ENCODE results near the gene TCEAL9.
"Not testable (repeated sequence)": the region's sequence is repeated elsewhere in the genome, so short reads cannot be mapped to it uniquely, and the experiment has no call there.

Gene TCEAL9

DNA sequence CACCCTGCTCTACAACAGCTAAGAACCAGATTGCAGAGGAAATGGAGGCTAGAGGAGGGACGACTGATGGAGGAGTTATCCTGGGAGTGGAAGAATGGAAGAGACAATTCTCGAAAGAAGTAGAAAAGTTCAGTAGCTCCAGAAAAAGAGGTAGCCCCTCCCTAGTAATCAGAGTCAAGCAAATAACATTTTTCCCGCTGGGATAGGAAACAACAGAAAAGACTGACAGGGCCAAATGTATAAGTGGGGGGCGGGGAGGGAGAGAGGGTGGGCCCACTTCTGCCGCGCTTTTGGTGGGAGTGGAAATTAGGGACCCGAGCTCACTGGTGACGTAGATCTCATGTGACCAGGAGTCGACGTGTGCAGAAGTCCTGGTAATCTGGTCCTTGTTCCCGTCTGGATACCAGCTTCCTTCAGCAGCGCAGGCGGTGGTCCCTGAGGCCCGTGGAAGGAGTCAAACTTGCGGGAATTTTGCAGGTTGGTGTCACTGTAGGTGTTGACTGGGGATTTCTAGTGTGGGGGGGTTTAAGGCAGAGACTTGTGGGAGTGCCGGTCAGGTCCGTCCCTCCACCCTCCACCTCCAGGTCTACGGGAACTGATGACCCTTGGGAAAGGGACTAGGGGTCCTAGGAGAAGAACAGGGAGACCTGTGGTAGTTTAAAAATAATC is at the start of gene TCEAL9:
TCEAL9 (plus strand) TSS at position 377 of the 669 bp plus-strand sequence. CDS start 1,179 bp downstream, outside the sequence.
- DNase-seq, result peak; percentile 46

DNA sequence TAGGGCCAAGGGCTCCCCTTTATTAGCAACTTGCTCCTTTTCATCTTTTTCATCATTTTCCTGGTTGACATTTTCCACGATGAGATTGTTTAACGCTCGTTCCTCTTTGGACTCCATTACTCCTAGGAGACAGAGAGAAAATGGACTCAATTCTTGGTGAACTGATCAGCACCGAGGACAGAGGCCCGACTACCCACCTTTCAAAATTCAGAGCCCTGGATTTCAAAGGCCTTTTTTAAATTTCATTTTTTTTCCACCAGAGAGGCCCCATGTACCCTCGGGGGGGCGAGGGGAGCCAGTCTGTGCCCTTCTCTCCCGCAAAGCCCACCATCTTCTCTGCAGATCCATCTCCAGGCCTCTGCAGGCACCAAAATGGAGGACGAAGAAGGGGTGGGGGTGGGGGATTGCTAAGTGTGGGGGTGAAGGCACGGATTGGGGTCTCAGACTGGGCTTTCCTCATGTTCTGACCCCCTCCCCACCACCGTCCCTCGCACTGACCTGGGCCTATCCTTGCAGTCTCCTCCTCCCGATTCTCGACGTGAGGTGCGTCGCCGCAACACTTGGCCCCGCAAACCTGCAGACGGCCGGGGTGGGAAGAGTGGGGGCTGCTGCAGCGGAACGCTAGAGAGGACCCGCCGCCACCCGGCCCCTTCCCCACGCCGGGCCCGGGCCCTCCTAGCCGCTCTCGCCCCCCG is 46.3 kb upstream of the TCEAL9 start:
- no peak for DNase-seq

GRCh38 chrX:103310555-103311398 is 45.5 kb upstream of the TCEAL9 start, which contains the start of gene BEX2:
Gene BEX2, minus strand, starts transcription at chrX:103310990. Its CDS starts 1,014 bp downstream, at chrX:103309976.
- DNase-seq, result peak; percentile 82

DNA sequence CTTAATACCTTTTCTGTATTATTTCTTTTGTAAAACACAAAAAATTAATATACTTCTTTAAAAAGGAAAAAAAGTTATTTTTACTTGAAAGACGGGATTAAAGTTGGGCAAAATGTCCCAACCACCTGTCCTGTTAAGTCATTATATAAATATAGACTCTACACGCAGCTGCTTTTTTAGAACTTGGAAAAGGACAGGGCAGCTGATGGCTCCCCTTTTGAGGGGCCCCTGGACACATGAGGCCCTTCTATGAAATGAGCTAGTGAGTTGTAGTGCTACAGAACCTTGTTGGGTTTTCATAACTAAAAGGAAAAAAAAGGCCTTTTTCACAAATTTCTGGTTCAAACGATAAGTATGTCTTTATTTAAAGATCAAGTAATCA is 44.9 kb upstream of the TCEAL9 start:
- DNase-seq, result no peak

DNA sequence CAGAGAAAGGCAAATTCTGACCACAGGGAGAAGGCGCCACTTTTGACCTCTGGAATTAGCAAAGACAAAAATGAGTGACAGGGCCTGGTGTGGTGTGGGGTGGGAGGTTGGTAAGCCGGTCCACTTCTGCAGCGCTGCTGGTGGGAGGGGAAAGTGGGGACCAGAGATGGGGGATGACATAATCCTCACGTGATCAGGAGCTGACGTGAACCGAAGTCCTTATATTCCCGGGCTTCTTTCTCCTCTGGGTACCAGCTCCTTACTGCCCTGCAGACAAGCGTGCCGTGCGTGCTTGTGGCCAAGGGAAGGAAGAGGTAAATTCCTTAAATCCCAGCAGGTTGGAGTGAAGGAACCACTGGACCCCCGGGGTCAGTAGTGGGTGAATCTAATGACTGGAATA is 26.3 kb upstream of the TCEAL9 start, which contains the start of gene TCEAL7:
TCEAL7 (plus strand) TSS at position 249 of the 400 bp plus-strand sequence. CDS start 1,165 bp downstream, outside the sequence.
- DNase-seq, result no peak

DNA sequence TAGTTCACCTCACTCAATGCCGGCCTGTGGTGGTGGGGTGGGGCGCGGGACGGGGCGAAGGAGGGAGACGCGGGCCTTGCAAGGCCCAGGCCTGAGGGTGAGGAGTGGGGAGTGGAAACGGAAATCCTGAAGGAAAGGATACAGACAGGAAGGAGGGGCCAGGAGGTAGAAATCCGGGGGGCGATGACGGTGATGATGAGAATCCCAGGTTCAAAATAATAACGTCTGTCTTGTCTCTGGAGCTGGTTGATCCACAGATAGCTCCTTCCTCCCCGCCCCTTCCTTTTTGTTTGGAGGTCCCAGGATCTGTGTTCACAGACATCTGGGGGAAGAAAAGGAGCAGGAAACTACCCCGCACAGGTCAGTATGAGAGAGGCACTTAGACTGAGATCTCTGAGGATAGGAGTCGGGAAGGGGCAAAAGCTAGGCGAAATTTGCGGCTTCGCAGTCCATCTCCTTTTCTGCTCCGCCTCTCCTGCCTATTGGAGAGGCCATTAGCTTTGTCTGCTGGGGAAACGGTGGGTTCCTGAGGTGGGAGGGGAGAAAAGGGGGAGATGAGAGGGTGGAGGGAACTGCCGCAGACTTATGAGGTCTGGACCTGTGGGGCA is 25.5 kb upstream of the TCEAL9 start:
- DNase-seq, result no peak

DNA sequence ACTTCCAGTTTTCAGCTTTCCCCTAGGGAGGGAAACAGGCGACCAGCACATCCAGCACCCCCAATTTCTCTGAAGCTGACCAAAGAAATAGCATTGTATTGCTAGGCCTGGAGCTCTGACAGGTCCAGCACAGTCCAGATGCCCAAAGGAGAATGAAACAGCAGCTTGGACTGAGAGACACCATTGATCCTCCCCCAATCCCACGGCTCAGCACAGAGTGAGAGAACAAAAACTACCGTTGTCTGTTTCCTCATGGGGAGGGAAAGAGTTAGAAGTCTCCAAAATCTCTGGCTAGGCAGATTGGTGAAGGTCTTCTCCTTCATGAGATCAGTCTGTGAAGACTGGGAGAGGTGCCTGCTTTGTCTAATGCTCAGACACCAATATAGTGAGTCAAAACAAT is 17.6 kb upstream of the TCEAL9 start:
- DNase-seq, result no peak

DNA sequence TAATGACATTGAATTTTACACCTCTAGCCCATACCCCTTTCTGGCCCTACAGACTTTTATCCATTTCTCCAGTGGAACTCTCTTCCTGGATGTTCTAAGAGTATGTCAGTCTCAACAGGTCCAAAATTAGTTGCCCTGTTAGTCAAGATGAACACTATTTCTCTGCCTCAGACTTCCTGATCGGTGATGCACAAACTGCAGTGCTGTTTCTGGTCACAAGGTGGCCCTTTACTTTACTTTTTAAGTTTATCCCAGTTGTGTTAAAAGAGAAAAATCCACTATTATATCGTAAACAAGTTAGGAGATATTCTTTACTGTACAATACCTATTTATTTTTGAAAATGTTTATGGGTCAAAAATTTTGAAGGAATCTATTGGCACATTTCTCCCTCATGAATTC is 13.2 kb upstream of the TCEAL9 start:
- DNase-seq, result no peak

GRCh38 chrX:103344606-103345005 is 11.7 kb upstream of the TCEAL9 start:
- DNase-seq, result no peak

GRCh38 chrX:103347682-103348397 is 8.5 kb upstream of the TCEAL9 start:
- no peak for DNase-seq

GRCh38 chrX:103356858-103357257 is 552 bp downstream of the TCEAL9 start:
- DNase-seq, result no peak

DNA sequence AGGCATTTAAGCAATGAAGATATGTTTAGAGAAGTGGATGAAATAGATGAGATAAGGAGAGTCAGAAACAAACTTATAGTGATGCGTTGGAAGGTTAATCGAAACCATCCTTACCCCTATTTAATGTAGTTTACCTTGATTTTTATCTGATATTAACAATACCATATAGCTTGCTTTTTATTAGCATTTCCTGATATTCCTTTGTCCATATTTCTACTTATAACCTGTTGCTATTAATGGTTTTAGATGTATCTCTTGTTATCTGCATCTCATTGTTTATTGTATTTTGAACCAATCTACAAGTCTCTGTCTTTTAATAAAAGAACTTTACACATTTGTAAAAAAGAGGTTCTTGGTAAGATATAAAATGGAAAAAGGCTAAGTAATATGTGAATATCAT is 1.6 kb downstream of the TCEAL9 start:
- no peak for DNase-seq

DNA sequence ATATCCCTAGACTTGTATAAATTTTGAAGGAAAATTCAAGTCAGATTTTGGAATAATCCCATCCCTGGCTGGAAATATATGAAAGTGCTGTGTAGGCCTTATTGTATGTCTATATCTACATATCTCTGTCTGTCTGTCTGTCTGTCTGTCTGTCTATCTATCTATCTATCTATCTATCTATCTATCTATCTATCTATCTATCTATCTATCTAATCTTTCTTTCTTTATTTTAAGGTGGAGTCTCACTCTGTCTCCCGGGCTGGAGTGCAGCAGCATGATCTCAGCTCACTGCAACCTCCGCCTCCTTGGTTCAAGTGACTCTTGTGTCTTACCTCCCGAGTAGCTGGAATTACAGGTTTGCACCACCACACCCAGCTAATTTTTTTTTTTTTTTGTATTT is 3.3 kb downstream of the TCEAL9 start:
- not testable (repeated sequence) for DNase-seq

DNA sequence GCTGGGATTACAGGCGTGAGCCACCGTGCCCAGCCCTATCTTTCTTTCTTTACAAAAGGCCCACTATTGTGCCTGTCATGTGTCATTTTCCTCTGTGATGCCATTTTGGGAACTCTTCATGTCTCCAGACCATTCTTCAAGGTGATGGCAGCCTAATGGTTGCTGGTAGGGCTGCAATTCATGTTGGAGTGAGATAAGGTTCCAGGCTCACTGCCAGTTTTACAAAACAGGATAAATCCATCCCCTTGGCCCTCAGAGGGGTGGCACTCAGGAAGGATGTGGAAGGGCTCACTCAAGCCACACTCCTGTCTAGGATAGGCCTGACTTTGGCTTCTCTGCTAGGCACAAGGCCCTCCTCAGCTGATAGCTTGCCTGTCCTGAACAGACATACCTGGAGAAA is 3.8 kb downstream of the TCEAL9 start:
- DNase-seq, result no peak

- no peak for DNase-seq
Observed at GRCh38 chrX:103360916-103361315, 4.6 kb downstream of the TCEAL9 start.

DNA sequence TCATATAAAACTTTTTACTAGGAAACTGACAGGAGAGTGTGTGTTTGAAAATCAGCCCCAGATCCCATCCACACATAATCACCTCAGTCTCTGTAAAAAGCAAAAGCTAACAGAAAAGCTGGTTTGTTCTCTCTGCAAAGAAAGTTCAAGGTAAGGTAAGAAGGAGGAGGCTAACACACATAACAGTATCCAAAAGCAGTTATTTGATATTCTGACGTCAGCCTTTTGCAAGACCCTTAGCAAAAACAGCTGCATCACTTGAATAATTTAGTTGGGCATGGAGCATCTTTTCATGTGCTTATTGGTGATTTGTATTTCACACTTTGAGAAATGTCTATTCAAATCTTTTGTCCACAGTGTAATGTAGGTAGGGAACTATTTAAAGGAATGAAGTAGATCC is 5.5 kb downstream of the TCEAL9 start:
- DNase-seq, result no peak

GRCh38 chrX:103362474-103362873 is 6.2 kb downstream of the TCEAL9 start:
- no peak for DNase-seq

- DNase-seq, result no peak
Observed at GRCh38 chrX:103363046-103363445, 6.7 kb downstream of the TCEAL9 start.

DNA sequence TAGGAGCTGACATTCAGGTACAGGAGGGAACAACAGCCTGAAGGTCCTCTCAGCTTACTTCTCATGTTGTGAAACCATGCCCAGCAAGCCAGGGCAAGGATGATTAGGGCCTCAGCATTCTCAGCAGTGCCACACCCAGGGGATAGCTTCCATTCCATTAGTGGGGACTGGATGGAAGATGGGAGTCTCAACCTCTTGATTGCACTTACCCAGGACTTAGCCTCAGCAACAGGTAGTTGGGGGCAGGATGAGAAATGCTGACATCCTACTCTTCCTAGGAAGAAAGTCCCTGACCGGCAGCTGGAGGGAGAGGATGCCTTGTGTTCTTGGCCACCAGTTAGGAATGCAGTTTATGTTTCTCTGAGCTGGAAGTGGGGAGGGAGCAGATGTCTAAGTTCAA is 11.2 kb downstream of the TCEAL9 start:
- DNase-seq, result no peak

DNA sequence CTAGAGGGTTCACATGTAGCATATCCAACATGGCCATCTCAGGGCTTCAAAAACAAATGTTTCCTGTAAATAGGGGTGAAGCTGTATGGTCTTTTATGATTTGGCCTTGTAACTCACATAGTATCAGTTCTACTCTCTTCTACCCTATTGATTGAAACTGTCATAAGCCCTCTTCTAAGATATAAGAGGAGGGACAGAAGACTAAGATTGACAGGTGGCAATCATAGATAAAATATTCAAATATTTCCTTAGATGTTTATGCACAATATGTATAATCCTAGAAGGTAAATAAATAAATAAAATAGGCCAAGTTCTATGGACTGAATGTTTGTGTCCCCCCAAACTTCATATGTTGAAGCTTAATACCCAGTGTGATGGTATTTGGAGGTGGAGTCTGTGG is 13.2 kb downstream of the TCEAL9 start:
- no peak for DNase-seq

DNA sequence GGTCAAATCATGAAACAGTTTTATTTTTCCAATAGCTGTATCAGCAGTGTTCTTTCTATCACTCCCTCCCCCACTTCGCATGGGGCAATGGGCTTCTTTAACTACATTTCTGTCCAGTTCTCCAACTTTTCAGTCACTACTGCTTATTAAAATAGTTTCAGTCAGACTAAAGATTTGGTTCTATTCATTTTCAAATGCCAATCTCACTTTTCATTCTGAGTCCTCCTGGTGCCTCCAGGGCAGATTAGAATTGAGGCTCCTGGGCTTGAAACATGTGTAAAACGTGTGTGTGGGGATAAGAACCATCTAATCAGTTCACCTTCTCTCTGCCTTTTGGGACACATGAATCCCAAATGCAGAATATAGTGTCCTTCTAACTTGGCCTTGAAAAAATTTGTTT is 16.6 kb downstream of the TCEAL9 start:
- DNase-seq, result no peak

DNA sequence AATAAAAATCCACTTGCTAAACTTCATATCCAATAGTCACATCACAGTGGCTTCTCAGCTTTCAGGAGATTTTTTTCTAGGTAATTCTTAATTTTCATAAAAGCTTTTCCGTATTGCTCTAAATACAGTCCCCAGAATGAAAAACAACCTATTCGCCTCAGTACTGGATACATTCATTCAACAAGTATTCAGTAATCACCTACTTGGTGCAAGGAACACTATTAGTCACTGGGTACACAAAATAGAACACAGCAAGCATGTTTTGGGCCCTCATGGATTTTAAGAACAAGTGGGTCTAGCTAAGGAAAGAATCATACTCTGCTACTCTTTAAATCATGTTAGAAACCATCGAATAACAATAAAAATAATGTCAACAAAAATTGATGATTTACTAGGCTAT is 17.3 kb downstream of the TCEAL9 start:
- no peak for DNase-seq
